ENCODE results near the gene FBN1. TPM values are rescaled to one million over a fixed set of nuclear protein-coding genes. Genes with fewer than 3 reads are reported as not detected.

FBN1 gene
- total and polyA plus RNA-seq, 5 experiments from 2014 or later, result 0.01 to 0.21 (median 0.08) TPM; not detected in 2

GRCh38 chr15:48470096-48470495 is 175.4 kb downstream of the FBN1 start:
- no peak overlapping the region for H3K4me3 Mint-ChIP-seq
- POLR2A ChIA-PET, result no interaction called here
- ATAC-seq, result no peak
- H3K4me1 Mint-ChIP-seq, result no peaks in the 10 kb centered on the region
- H3K27me3 Mint-ChIP-seq, result no peaks in the 10 kb centered on the region
- no peak overlapping the region for H3K27ac Mint-ChIP-seq
- H3K9me3 Mint-ChIP-seq, result no peaks in the 10 kb centered on the region
- no peak for DNase-seq
- H3K36me3 Mint-ChIP-seq, result no peaks in the 10 kb centered on the region

- Mint-ChIP-seq H3K27me3 (no peaks in the 10 kb centered on the region), H3K27ac (no peak overlapping the region), H3K9me3 (no peaks in the 10 kb centered on the region), H3K36me3 (no peaks in the 10 kb centered on the region), H3K4me1 (no peaks in the 10 kb centered on the region), H3K4me3 (no peak overlapping the region)
- no peak for ATAC-seq
- no peak for DNase-seq
- POLR2A ChIA-PET, result no interaction called here
Measured at GRCh38 chr15:48469681-48470080, 175.8 kb downstream of the FBN1 start.

GRCh38 chr15:48469271-48469670 is 176.2 kb downstream of the FBN1 start:
- H3K4me3 Mint-ChIP-seq, result no peak overlapping the region
- H3K27ac Mint-ChIP-seq, result no peak overlapping the region
- H3K36me3 Mint-ChIP-seq, result no peaks in the 10 kb centered on the region
- no peak for DNase-seq
- no peak for ATAC-seq
- H3K4me1 Mint-ChIP-seq, result no peaks in the 10 kb centered on the region
- H3K9me3 Mint-ChIP-seq, result no peaks in the 10 kb centered on the region
- no peaks in the 10 kb centered on the region for H3K27me3 Mint-ChIP-seq
- POLR2A ChIA-PET, result no interaction called here

- ATAC-seq (no peak), DNase-seq (no peak)
- Mint-ChIP-seq H3K36me3 (no peaks in the 10 kb centered on the region), H3K4me1 (no peaks in the 10 kb centered on the region), H3K27ac (no peak overlapping the region), H3K27me3 (no peaks in the 10 kb centered on the region), H3K4me3 (no peak overlapping the region), H3K9me3 (no peaks in the 10 kb centered on the region)
- POLR2A ChIA-PET, result no interaction called here
Measured at GRCh38 chr15:48467801-48468200, 177.7 kb downstream of the FBN1 start.

- Mint-ChIP-seq H3K4me1 (no peaks in the 10 kb centered on the region), H3K27me3 (no peaks in the 10 kb centered on the region), H3K4me3 (no peak overlapping the region), H3K27ac (no peak overlapping the region), H3K36me3 (no peaks in the 10 kb centered on the region), H3K9me3 (no peaks in the 10 kb centered on the region)
- POLR2A ChIA-PET, result no interaction called here
- ATAC-seq, result no peak
- DNase-seq, result no peak
Measured at GRCh38 chr15:48466820-48467219, 178.7 kb downstream of the FBN1 start.

- ATAC-seq (no peak), DNase-seq (no peak)
- Mint-ChIP-seq H3K4me3 (no peak overlapping the region), H3K36me3 (no peaks in the 10 kb centered on the region), H3K4me1 (no peaks in the 10 kb centered on the region), H3K27ac (no peak overlapping the region), H3K9me3 (no peaks in the 10 kb centered on the region), H3K27me3 (no peaks in the 10 kb centered on the region)
- POLR2A ChIA-PET, result no interaction called here
Measured at GRCh38 chr15:48466079-48466478, 179.4 kb downstream of the FBN1 start.

- DNase-seq (no peak), ATAC-seq (no peak)
- Mint-ChIP-seq H3K36me3 (no peaks in the 10 kb centered on the region), H3K4me3 (no peak overlapping the region), H3K27ac (no peak overlapping the region), H3K27me3 (no peaks in the 10 kb centered on the region), H3K9me3 (no peaks in the 10 kb centered on the region), H3K4me1 (no peaks in the 10 kb centered on the region)
- POLR2A ChIA-PET, result no interaction called here
Measured at GRCh38 chr15:48465410-48465809, 180.1 kb downstream of the FBN1 start.

- ATAC-seq, result no peak
- no peak overlapping the region for H3K4me3 Mint-ChIP-seq
Measured at GRCh38 chr15:48463366-48463880, 182.1 kb downstream of the FBN1 start.

GRCh38 chr15:48462688-48463087 is 182.8 kb downstream of the FBN1 start:
- POLR2A ChIA-PET, result no interaction called here
- Mint-ChIP-seq H3K4me1 (no peaks in the 10 kb centered on the region), H3K36me3 (no peaks in the 10 kb centered on the region), H3K4me3 (no peak overlapping the region), H3K27ac (no peak overlapping the region), H3K27me3 (no peaks in the 10 kb centered on the region), H3K9me3 (no peaks in the 10 kb centered on the region)
- DNase-seq (no peak), ATAC-seq (no peak)

More at GRCh38 chr15:48463366-48463880, 182.1 kb downstream of the FBN1 start:
- Mint-ChIP-seq H3K4me1 (no peaks in the 10 kb centered on the region), H3K36me3 (no peaks in the 10 kb centered on the region), H3K9me3 (no peaks in the 10 kb centered on the region), H3K27ac (no peak overlapping the region), H3K27me3 (no peaks in the 10 kb centered on the region)
- POLR2A ChIA-PET, result no interaction called here
- no peak for DNase-seq

- Mint-ChIP-seq H3K27ac (no peak overlapping the region), H3K4me3 (no peak overlapping the region), H3K27me3 (no peaks in the 10 kb centered on the region), H3K36me3 (no peaks in the 10 kb centered on the region), H3K4me1 (no peaks in the 10 kb centered on the region), H3K9me3 (no peaks in the 10 kb centered on the region)
- ATAC-seq (no peak), DNase-seq (no peak)
- POLR2A ChIA-PET, result no interaction called here
Measured at GRCh38 chr15:48459571-48460442, 185.7 kb downstream of the FBN1 start.

- H3K27ac Mint-ChIP-seq, result no peak overlapping the region
- DNase-seq (no peak), ATAC-seq (no peak)
- POLR2A ChIA-PET, result no interaction called here
- H3K9me3 Mint-ChIP-seq, result no peaks in the 10 kb centered on the region
- no peaks in the 10 kb centered on the region for H3K36me3 Mint-ChIP-seq
- H3K4me1 Mint-ChIP-seq, result no peaks in the 10 kb centered on the region
- H3K4me3 Mint-ChIP-seq, result no peak overlapping the region
- no peaks in the 10 kb centered on the region for H3K27me3 Mint-ChIP-seq
Measured at GRCh38 chr15:48458876-48459275, 186.6 kb downstream of the FBN1 start.

GRCh38 chr15:48456134-48456533 is 189.4 kb downstream of the FBN1 start:
- Mint-ChIP-seq H3K4me1 (no peaks in the 10 kb centered on the region), H3K27ac (no peak overlapping the region), H3K9me3 (no peaks in the 10 kb centered on the region), H3K27me3 (peaks cover 0 to 3% (median 0%) of the 10 kb centered on the region in 5 donors), H3K36me3 (no peaks in the 10 kb centered on the region), H3K4me3 (no peak overlapping the region)
- ATAC-seq (no peak), DNase-seq (no peak)
- POLR2A ChIA-PET, result no interaction called here

GRCh38 chr15:48451736-48452135 is 193.8 kb downstream of the FBN1 start:
- Mint-ChIP-seq H3K27me3 (peaks cover 0 to 3% (median 0%) of the 10 kb centered on the region in 5 donors), H3K4me1 (no peaks in the 10 kb centered on the region), H3K4me3 (no peak overlapping the region), H3K9me3 (no peaks in the 10 kb centered on the region), H3K36me3 (no peaks in the 10 kb centered on the region), H3K27ac (no peak overlapping the region)
- DNase-seq, result no peak
- POLR2A ChIA-PET, result no interaction called here
- ATAC-seq, result no peak

- Mint-ChIP-seq H3K4me3 (no peak overlapping the region), H3K36me3 (no peaks in the 10 kb centered on the region), H3K27ac (no peak overlapping the region), H3K4me1 (no peaks in the 10 kb centered on the region), H3K9me3 (no peaks in the 10 kb centered on the region), H3K27me3 (peaks cover 0 to 3% (median 0%) of the 10 kb centered on the region in 5 donors)
- POLR2A ChIA-PET, result no interaction called here
- no peak for DNase-seq
- no peak for ATAC-seq
Measured at GRCh38 chr15:48451241-48451640, 194.3 kb downstream of the FBN1 start.

Measured in naive thymus-derived CD8-positive, alpha-beta T cell (primary cell).